NCI-H2029 treated with DMSO at 0.1 percent for 48 hours (cell line): ENCODE data around the gene VPS45.

ENCODE experiments used
- DNase-seq: peaks from one replicate; lab custom pipeline; 2025; lab: John Stamatoyannopoulos, UW

VPS45 gene

GRCh38 chr1:150072959-150073358 lies 5.4 kb downstream of the VPS45 start:
- DNase-seq, result no peak

GRCh38 chr1:150073516-150073915 lies 5.9 kb downstream of the VPS45 start:
- no peak for DNase-seq

- DNase-seq, result no peak
These were observed 8.5 kb downstream of the VPS45 start for GRCh38 chr1:150076066-150076465.

GRCh38 chr1:150076985-150077384 lies 9.4 kb downstream of the VPS45 start:
- DNase-seq, result no peak

- no peak for DNase-seq
These were observed 13.2 kb downstream of the VPS45 start for GRCh38 chr1:150080784-150081183.

- no peak for DNase-seq
These were observed 14.9 kb downstream of the VPS45 start for GRCh38 chr1:150082494-150082893.

GRCh38 chr1:150083907-150084306 lies 16.3 kb downstream of the VPS45 start:
- DNase-seq, result no peak

- no peak for DNase-seq
These were observed 17.8 kb downstream of the VPS45 start for GRCh38 chr1:150085406-150085805.

- no peak for DNase-seq
These were observed 19.8 kb downstream of the VPS45 start for GRCh38 chr1:150087415-150087814.

- no peak for DNase-seq
These were observed 22.4 kb downstream of the VPS45 start for GRCh38 chr1:150089846-150090520.

- no peak for DNase-seq
These were observed 24.7 kb downstream of the VPS45 start for GRCh38 chr1:150092180-150092791.

GRCh38 chr1:150093805-150094204 lies 26.2 kb downstream of the VPS45 start:
- no peak for DNase-seq

- DNase-seq, result no peak
These were observed 27.2 kb downstream of the VPS45 start for GRCh38 chr1:150094734-150095265.

- DNase-seq, result no peak
These were observed 35.4 kb downstream of the VPS45 start for GRCh38 chr1:150102986-150103385.

GRCh38 chr1:150106341-150106740 lies 38.8 kb downstream of the VPS45 start:
- DNase-seq, result no peak

GRCh38 chr1:150109586-150109985 lies 42.0 kb downstream of the VPS45 start:
- DNase-seq, result no peak

GRCh38 chr1:150110116-150110515 lies 42.5 kb downstream of the VPS45 start:
- no peak for DNase-seq

- DNase-seq, result no peak
These were observed 44.1 kb downstream of the VPS45 start for GRCh38 chr1:150111670-150112069.

- no peak for DNase-seq
These were observed 47.5 kb downstream of the VPS45 start for GRCh38 chr1:150115121-150115520.

- no peak for DNase-seq
These were observed 51.1 kb downstream of the VPS45 start for GRCh38 chr1:150118716-150119115.

GRCh38 chr1:150121236-150121862 lies 53.8 kb downstream of the VPS45 start:
- no peak for DNase-seq

- no peak for DNase-seq
These were observed 59.2 kb downstream of the VPS45 start for GRCh38 chr1:150126811-150127210.

- DNase-seq, result no peak
These were observed 59.9 kb downstream of the VPS45 start for GRCh38 chr1:150127464-150127863.
